Progenitor cell of endocrine pancreas (in vitro differentiated cells): ENCODE data around the gene TAGLN2. TPM values are rescaled to one million over a fixed set of nuclear protein-coding genes. Genes with fewer than 3 reads are reported as not detected.
A peak's percentile ranks its signal among the peaks of the same experiment; 100 is the strongest.
"Not testable (repeated sequence)": the region's sequence is repeated elsewhere in the genome, so short reads cannot be mapped to it uniquely, and the experiment has no call there.

Experiments used
- DNase-seq: peaks from one replicate; pipeline ENCODE4 v3.0.0; 2021; ENCODE audit warnings: low spot score; ENCODE audit not compliant: unreplicated experiment
- H3K27ac Mint-ChIP-seq: 2 replicates; pipeline ENCODE4 v1.8.0; 2021; ENCODE audit warnings: mild to moderate bottlenecking, moderate library complexity, mixed read lengths
- H3K27me3 Mint-ChIP-seq: 2 replicates; pipeline ENCODE4 v1.8.0; 2021; ENCODE audit warnings: mixed read lengths
- H3K36me3 Mint-ChIP-seq: 2 replicates; pipeline ENCODE4 v1.8.0; 2022; ENCODE audit warnings: mixed read lengths; ENCODE audit not compliant: insufficient read depth
- H3K4me1 Mint-ChIP-seq: 2 replicates; pipeline ENCODE4 v1.8.0; 2021; ENCODE audit warnings: low read depth, mixed read lengths
- H3K4me3 Mint-ChIP-seq: 2 replicates; pipeline ENCODE4 v1.8.0; 2021; ENCODE audit warnings: low read depth, mild to moderate bottlenecking, moderate library complexity, mixed read lengths
- H3K9me3 Mint-ChIP-seq: 2 replicates; pipeline ENCODE4 v1.8.0; 2021; ENCODE audit warnings: low read depth, mixed read lengths
- CTCF ChIP-seq: fragments of 200-600 bp; sonication (generic); IDR thresholded peaks from one replicate; pipeline ENCODE4 v1.5.0; 2021; ENCODE audit warnings: antibody characterized with exemption, mild to moderate bottlenecking; ENCODE audit not compliant: unreplicated experiment
- total RNA-seq: library from RNA; stranded (reverse); gene quantifications from 2 replicates; pipeline ENCODE4 v1.2.1, GENCODE V29; 2021

Gene TAGLN2
- total RNA-seq, 1 donor from 2014 or later = 153 TPM

GRCh38 chr1:159911326-159912070 is 13.8 kb downstream of the TAGLN2 start:
- Mint-ChIP-seq H3K27me3 (no peaks in the 10 kb centered on the region), H3K27ac (peak overlapping the region; percentile 3), H3K36me3 (peaks cover 2% of the 10 kb centered on the region), H3K9me3 (no peaks in the 10 kb centered on the region), H3K4me3 (no peak overlapping the region), H3K4me1 (peaks cover 83% of the 10 kb centered on the region)
- no peak for DNase-seq
- no peak for TF ChIP-seq CTCF

GRCh38 chr1:159908031-159908940 is 17.0 kb downstream of the TAGLN2 start:
- no peak for TF ChIP-seq CTCF
- H3K9me3 Mint-ChIP-seq = peaks cover 7% of the 10 kb centered on the region
- H3K27ac Mint-ChIP-seq = no peak overlapping the region
- H3K4me1 Mint-ChIP-seq = peaks cover 58% of the 10 kb centered on the region
- peak overlapping the region; percentile 29 for H3K4me3 Mint-ChIP-seq
- no peak for DNase-seq
- no peaks in the 10 kb centered on the region for H3K27me3 Mint-ChIP-seq
- H3K36me3 Mint-ChIP-seq = no peaks in the 10 kb centered on the region

- no peak for TF ChIP-seq CTCF
- Mint-ChIP-seq H3K9me3 (peaks cover 7% of the 10 kb centered on the region), H3K4me1 (peaks cover 51% of the 10 kb centered on the region), H3K36me3 (no peaks in the 10 kb centered on the region), H3K27me3 (no peaks in the 10 kb centered on the region), H3K4me3 (no peak overlapping the region), H3K27ac (no peak overlapping the region)
- DNase-seq = no peak
These were observed 18.3 kb downstream of the TAGLN2 start for GRCh38 chr1:159906960-159907359.

GRCh38 chr1:159904036-159904435 is 21.3 kb downstream of the TAGLN2 start:
- H3K27me3 Mint-ChIP-seq, H3K4me3 Mint-ChIP-seq, H3K27ac Mint-ChIP-seq, H3K36me3 Mint-ChIP-seq, H3K9me3 Mint-ChIP-seq, DNase-seq: not testable (repeated sequence)
- peaks cover 39% of the 10 kb centered on the region for H3K4me1 Mint-ChIP-seq

GRCh38 chr1:159902541-159902940 is 22.8 kb downstream of the TAGLN2 start:
- Mint-ChIP-seq H3K4me1 (peaks cover 27% of the 10 kb centered on the region), H3K27ac (no peak overlapping the region), H3K9me3 (peaks cover 7% of the 10 kb centered on the region), H3K27me3 (peaks cover 3% of the 10 kb centered on the region), H3K36me3 (no peaks in the 10 kb centered on the region), H3K4me3 (no peak overlapping the region)
- DNase-seq = no peak
- no peak for TF ChIP-seq CTCF
